GM23248 (cell line): Measurements from ENCODE around the gene PALD1.

Source experiments
- EZH2 ChIP-seq: fragments of 200-600 bp; sonication (generic); IDR thresholded peaks from 2 replicates; pipeline ENCODE4 v1.6.1; 2018; ENCODE audit warnings: antibody characterized with exemption, mild to moderate bottlenecking; ENCODE audit not compliant: insufficient read depth, poor library complexity, severe bottlenecking
- EZH2phosphoT487 ChIP-seq: fragments of 200-600 bp; sonication (generic); IDR thresholded peaks from 2 replicates; pipeline ENCODE4 v1.6.1; 2018; ENCODE audit warnings: antibody characterized with exemption, moderate library complexity, mild to moderate bottlenecking, low read depth; ENCODE audit not compliant: insufficient read depth

DNA sequence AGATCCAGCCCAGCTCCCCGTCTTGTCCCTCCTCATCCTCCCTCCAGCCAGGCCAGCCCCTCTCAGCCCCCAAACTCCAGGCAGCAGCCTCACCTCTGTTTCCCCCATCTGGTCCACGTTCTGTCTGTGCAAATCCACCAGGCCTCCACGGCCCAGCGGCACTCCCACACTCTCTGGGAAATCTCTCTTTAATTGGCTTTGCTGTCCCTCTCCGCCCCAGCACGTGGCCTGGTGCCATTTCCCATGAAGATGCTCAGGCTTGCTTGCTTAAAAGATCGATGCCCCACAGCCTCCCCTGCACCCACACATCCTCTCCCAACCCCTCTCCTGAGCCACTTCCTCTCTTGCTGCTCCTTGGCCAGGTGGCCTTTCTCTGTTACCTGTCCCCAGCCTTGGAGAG, 84.7 kb downstream of the PALD1 start:
- TF ChIP-seq EZH2: no peak
- TF ChIP-seq EZH2phosphoT487: no peak
